ENCODE results near the gene CUL3. TPM values are rescaled to one million over a fixed set of nuclear protein-coding genes. Genes with fewer than 3 reads are reported as not detected.

CUL3 gene
- total and polyA plus RNA-seq, 2 of the 13 experiments (the other 11 are each of a cell fraction or from before 2014, with no cell fraction given): 33.2 to 62.3 TPM

DNA sequence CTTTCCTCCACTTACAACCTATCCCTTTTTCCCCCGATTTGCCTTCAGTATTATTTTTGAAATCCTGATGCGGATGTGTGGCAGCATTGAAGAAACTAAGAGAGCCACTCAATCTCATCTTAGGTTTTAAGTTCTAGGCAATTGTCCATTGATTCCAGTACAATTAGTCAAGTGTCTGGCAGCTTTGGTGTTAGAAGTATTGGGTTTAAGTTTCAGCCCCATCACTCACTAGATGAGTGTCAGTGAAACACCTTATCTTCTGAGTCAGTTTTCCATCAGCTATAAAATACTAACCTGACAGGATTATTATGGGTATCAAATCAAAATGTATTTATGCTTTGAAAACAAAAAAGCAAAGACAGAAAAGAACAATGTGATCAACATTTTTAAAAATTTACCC, 16.8 kb upstream of the CUL3 start (continued):
- TF ChIP-seq ZBTB8A (CRISPR knock-in tag; IDR thresholded peaks at IDR 0.05; ENCODE audit: borderline replicate concordance, low read depth) (no peak), ZNF546 (CRISPR knock-in tag; conservative IDR thresholded peaks at IDR 0.05) (no peak)

DNA sequence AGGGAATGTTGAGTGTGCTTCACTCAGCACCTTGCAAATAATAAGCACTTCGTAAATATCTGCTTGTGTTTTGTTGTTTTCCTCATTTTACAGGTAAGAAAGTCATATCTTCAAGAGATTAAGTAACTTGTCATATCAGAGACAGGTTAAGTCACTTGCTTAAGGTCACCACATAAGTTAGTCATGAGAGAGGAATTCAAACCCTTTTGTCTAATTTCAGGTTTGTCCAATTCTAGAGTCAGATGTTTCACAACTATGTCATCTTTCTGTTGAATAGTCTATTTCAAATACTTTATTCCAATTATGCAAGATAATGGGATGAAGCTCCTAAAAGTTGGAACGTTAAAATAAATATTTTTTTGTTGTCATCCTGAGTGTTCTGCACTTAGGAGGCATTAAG, 13.5 kb upstream of the CUL3 start:
- intact Hi-C loops (cut with micrococcal nuclease; ENCODE audit: unreplicated experiment): no loop called here
- WGBS (ENCODE audit: low lambda C conversion rate): 18% methylated on average over 2 of the region's 2 CpGs
- no peaks in the 10 kb centered on the region for H4K20me1 ChIP-seq (ENCODE audit: insufficient read depth, low read length)
- no peak for DNase-seq (ENCODE audit: low spot score)
- POLR2A ChIA-PET: no interaction called here
- H3K36me3 ChIP-seq (replicated peaks in 1 of 2; ENCODE audit: control insufficient read depth in 1 of 2, insufficient read depth in 2 of 2, low read length in 2 of 2): no peaks in the 10 kb centered on the region
- no peaks in the 10 kb centered on the region for H3K4me1 ChIP-seq (ENCODE audit: insufficient read depth, low read length)
- ATAC-seq: no peak
- H3K4me2 ChIP-seq (ENCODE audit: low read depth, low read length): no peak overlapping the region
- no peak for FAIRE-seq
- no peaks in the 10 kb centered on the region for H3K9me3 ChIP-seq (ENCODE audit: low read length)
- CTCF ChIA-PET (ENCODE audit: low intra/inter-chr PET ratio, low total read pairs): no interaction called here
- no peak overlapping the region for H3K9ac ChIP-seq (ENCODE audit: insufficient read depth, low read depth, low read length)
- H3K27me3 ChIP-seq (ENCODE audit: control insufficient read depth in 1 of 2, insufficient read depth in 2 of 2, low read length in 2 of 2): no peaks in the 10 kb centered on the region; a peak in 2 of 5 replicates
- no TSS peak for BruUV-seq (replicated peaks)
- H2AFZ ChIP-seq (ENCODE audit: low read length): no peak overlapping the region
- TF ChIP-seq GZF1 (CRISPR knock-in tag; IDR thresholded peaks at IDR 0.05) (no peak), ZFP36 (IDR thresholded peaks at IDR 0.05; ENCODE audit: borderline replicate concordance, low read depth, low read length, partially characterized antibody) (no peak), FOXK2 (IDR thresholded peaks at IDR 0.05) (no peak), ZNF660 (CRISPR knock-in tag; IDR thresholded peaks at IDR 0.05; ENCODE audit: borderline replicate concordance, low read depth) (no peak), NCOA5 (CRISPR knock-in tag; IDR thresholded peaks at IDR 0.05) (no peak), ZNF263 (CRISPR knock-in tag; IDR thresholded peaks at IDR 0.05) (no peak), RXRB (CRISPR knock-in tag; IDR thresholded peaks at IDR 0.05; ENCODE audit: borderline replicate concordance) (no peak), FLYWCH1 (CRISPR knock-in tag; IDR thresholded peaks at IDR 0.05) (no peak), ARNTL (CRISPR knock-in tag; IDR thresholded peaks at IDR 0.05) (no peak), NR2F2 (IDR thresholded peaks at IDR 0.05; ENCODE audit: borderline replicate concordance, low read depth) (no peak), PCBP2 (optimal IDR thresholded peaks at IDR 0.05; ENCODE audit: low read depth, low read length, poor library complexity, severe bottlenecking) (no peak), ELF1 (CRISPR knock-in tag; IDR thresholded peaks at IDR 0.05) (no peak), GPN1 (CRISPR knock-in tag; IDR thresholded peaks at IDR 0.05; ENCODE audit: borderline replicate concordance) (no peak), SCMH1 (CRISPR knock-in tag; IDR thresholded peaks at IDR 0.05; ENCODE audit: borderline replicate concordance) (no peak)
- TF ChIP-seq, protein P1, sequence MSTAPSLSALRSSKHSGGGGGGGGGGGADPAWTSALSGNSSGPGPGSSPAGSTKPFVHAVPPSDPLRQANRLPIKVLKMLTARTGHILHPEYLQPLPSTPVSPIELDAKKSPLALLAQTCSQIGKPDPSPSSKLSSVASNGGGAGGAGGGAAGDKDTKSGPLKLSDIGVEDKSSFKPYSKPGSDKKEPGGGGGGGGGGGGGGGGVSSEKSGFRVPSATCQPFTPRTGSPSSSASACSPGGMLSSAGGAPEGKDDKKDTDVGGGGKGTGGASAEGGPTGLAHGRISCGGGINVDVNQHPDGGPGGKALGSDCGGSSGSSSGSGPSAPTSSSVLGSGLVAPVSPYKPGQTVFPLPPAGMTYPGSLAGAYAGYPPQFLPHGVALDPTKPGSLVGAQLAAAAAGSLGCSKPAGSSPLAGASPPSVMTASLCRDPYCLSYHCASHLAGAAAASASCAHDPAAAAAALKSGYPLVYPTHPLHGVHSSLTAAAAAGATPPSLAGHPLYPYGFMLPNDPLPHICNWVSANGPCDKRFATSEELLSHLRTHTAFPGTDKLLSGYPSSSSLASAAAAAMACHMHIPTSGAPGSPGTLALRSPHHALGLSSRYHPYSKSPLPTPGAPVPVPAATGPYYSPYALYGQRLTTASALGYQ (CRISPR knock-in tag; IDR thresholded peaks at IDR 0.05): no peak
- TF ChIP-seq, protein P2, sequence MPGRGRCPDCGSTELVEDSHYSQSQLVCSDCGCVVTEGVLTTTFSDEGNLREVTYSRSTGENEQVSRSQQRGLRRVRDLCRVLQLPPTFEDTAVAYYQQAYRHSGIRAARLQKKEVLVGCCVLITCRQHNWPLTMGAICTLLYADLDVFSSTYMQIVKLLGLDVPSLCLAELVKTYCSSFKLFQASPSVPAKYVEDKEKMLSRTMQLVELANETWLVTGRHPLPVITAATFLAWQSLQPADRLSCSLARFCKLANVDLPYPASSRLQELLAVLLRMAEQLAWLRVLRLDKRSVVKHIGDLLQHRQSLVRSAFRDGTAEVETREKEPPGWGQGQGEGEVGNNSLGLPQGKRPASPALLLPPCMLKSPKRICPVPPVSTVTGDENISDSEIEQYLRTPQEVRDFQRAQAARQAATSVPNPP (CRISPR knock-in tag; IDR thresholded peaks at IDR 0.05): no peak
- TF ChIP-seq, protein P3, sequence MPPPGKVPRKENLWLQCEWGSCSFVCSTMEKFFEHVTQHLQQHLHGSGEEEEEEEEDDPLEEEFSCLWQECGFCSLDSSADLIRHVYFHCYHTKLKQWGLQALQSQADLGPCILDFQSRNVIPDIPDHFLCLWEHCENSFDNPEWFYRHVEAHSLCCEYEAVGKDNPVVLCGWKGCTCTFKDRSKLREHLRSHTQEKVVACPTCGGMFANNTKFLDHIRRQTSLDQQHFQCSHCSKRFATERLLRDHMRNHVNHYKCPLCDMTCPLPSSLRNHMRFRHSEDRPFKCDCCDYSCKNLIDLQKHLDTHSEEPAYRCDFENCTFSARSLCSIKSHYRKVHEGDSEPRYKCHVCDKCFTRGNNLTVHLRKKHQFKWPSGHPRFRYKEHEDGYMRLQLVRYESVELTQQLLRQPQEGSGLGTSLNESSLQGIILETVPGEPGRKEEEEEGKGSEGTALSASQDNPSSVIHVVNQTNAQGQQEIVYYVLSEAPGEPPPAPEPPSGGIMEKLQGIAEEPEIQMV (CRISPR knock-in tag; IDR thresholded peaks at IDR 0.05; ENCODE audit: low read depth): no peak
- TF ChIP-seq, protein P4, sequence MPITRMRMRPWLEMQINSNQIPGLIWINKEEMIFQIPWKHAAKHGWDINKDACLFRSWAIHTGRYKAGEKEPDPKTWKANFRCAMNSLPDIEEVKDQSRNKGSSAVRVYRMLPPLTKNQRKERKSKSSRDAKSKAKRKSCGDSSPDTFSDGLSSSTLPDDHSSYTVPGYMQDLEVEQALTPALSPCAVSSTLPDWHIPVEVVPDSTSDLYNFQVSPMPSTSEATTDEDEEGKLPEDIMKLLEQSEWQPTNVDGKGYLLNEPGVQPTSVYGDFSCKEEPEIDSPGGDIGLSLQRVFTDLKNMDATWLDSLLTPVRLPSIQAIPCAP (CRISPR knock-in tag; IDR thresholded peaks at IDR 0.05; ENCODE audit: low read depth): no peak
- in situ Hi-C loops (cut with HindIII; ENCODE audit: extremely low pct_ligation_motif_present, low pct_unique_long_range_greater_than_20kb): no loop called here
- H3K27ac ChIP-seq (ENCODE audit: extremely low read length, insufficient read depth, low read length): no peak overlapping the region
- no peak overlapping the region for H3K4me3 ChIP-seq (replicated peaks in 1 of 3; ENCODE audit: insufficient read depth in 1 of 3, low read depth in 2 of 3, low read length in 3 of 3)
- H3K79me2 ChIP-seq (ENCODE audit: insufficient read depth, low read length): no peaks in the 10 kb centered on the region
